T-cell (primary cell): Measurements from ENCODE around the gene CNPPD1. TPM values are rescaled to one million over a fixed set of nuclear protein-coding genes. Genes with fewer than 3 reads are reported as not detected.

ENCODE experiments used
- ATAC-seq, 4 experiments: fragments of 200-7000 bp in 3 of 4; fragments of 150-1000 bp in 1 of 4; cut with Tn5 transposase; replicated peaks in 1 of 4; 1 replicate in 3 of 4; 2 replicates in 1 of 4; pipeline ENCODE4 v1.10.0; 2021; ENCODE audit warnings: moderate library complexity in 3 of 4, mild to moderate bottlenecking in 2 of 4, moderate number of reproducible peaks in 1 of 4
- CTCF ChIA-PET, 2 donors: fragments of 300-600 bp; sonication (Branson Sonifier 250); formaldehyde crosslinking; loops; one replicate each; lab custom pipeline; 2022; ENCODE audit warnings: antibody characterized with exemption in 2 of 2; lab: Charles Lee
- POLR2A ChIA-PET, 2 donors: fragments of 300-600 bp; sonication (Branson Sonifier 250); formaldehyde crosslinking; loops; one replicate each; lab custom pipeline; 2022; ENCODE audit warnings: antibody characterized with exemption in 2 of 2; lab: Charles Lee
- DNase-seq, 35 experiments: peaks; one replicate each; pipeline versions ENCODE4 v3.0.0 to v3.0.0-alpha.2; 2013 to 2023
- H3K27ac ChIP-seq: one replicate; pipeline ENCODE4 v1.5.1; 2013; ENCODE audit warnings: low read length
- H3K27me3 ChIP-seq, 2 experiments: replicated peaks in 1 of 2; 1 replicate in 1 of 2; 2 replicates in 1 of 2; pipeline versions ENCODE4 v1.6.1 to v1.7.0; 2013; ENCODE audit warnings: low read length in 1 of 2, mixed read lengths in 1 of 2; ENCODE audit not compliant: control insufficient read depth in 2 of 2, insufficient read depth in 2 of 2; ENCODE audit errors: extremely low read depth in 1 of 2
- H3K36me3 ChIP-seq, 2 donors: 1 replicate in 1 of 2; 2 replicates in 1 of 2; pipeline versions ENCODE4 v1.6.1 to v1.7.0; 2013; ENCODE audit warnings: low read length in 1 of 2; ENCODE audit not compliant: control insufficient read depth in 2 of 2, insufficient read depth in 1 of 2; ENCODE audit errors: extremely low read depth in 1 of 2
- H3K4me1 ChIP-seq, 2 experiments: 1 replicate in 1 of 2; 2 replicates in 1 of 2; pipeline versions ENCODE4 v1.6.1 to v1.7.0; 2013; ENCODE audit warnings: low read length in 2 of 2, mixed read lengths in 1 of 2; ENCODE audit not compliant: insufficient read depth in 2 of 2, control insufficient read depth in 1 of 2; ENCODE audit errors: extremely low read depth in 1 of 2
- H3K4me3 ChIP-seq, 2 donors: 1 replicate in 1 of 2; 2 replicates in 1 of 2; pipeline versions ENCODE4 v1.5.1 to v1.7.0; 2013; ENCODE audit warnings: mild to moderate bottlenecking in 2 of 2, low read length in 1 of 2, moderate library complexity in 1 of 2; ENCODE audit not compliant: control insufficient read depth in 1 of 2; ENCODE audit errors: extremely low read depth in 1 of 2
- H3K9me3 ChIP-seq: 2 replicates; pipeline ENCODE4 v1.7.0; 2013
- H3K27ac Mint-ChIP-seq, 2 donors: one replicate each; pipeline ENCODE4 v1.8.0; 2020 to 2021; ENCODE audit warnings: mild to moderate bottlenecking in 2 of 2, mixed read lengths in 2 of 2
- H3K27me3 Mint-ChIP-seq, 2 donors: one replicate each; pipeline ENCODE4 v1.8.0; 2021 to 2022; ENCODE audit warnings: mixed read lengths in 2 of 2
- H3K36me3 Mint-ChIP-seq: one replicate; pipeline ENCODE4 v1.8.0; 2021; ENCODE audit warnings: mixed read lengths
- H3K4me1 Mint-ChIP-seq, 3 donors: one replicate each; pipeline ENCODE4 v1.8.0; 2020 to 2022; ENCODE audit warnings: mixed read lengths in 3 of 3, mild to moderate bottlenecking in 1 of 3
- H3K4me3 Mint-ChIP-seq, 3 donors: one replicate each; pipeline ENCODE4 v1.8.0; 2020 to 2022; ENCODE audit warnings: mild to moderate bottlenecking in 3 of 3, mixed read lengths in 3 of 3, moderate library complexity in 3 of 3
- H3K9me3 Mint-ChIP-seq, 3 donors: one replicate each; pipeline ENCODE4 v1.8.0; 2020 to 2022; ENCODE audit warnings: mixed read lengths in 3 of 3
- WGBS: methylation state at CpG from one replicate; pipeline ENCODE4 v1.1.5; 2013; ENCODE audit warnings: missing lambda C conversion rate; ENCODE audit not compliant: insufficient coverage; 5-methylcytosine and 5-hydroxymethylcytosine counted together
- total RNA-seq, 35 experiments: library from RNA in 6 of 35; stranded (reverse) in 6 of 35; fragments of 120-200 nt in 1 of 35; gene quantifications; one replicate each; pipeline versions ENCODE4 v1.2.1 to v1.2.4 and lab custom pipeline; 2013 to 2026

CNPPD1 gene
- total RNA-seq, 5 donors from 2014 or later (not counting 1 experiment from before 2014, with no cell fraction given), result 49.2 to 89.5 (median 83.2) TPM

DNA sequence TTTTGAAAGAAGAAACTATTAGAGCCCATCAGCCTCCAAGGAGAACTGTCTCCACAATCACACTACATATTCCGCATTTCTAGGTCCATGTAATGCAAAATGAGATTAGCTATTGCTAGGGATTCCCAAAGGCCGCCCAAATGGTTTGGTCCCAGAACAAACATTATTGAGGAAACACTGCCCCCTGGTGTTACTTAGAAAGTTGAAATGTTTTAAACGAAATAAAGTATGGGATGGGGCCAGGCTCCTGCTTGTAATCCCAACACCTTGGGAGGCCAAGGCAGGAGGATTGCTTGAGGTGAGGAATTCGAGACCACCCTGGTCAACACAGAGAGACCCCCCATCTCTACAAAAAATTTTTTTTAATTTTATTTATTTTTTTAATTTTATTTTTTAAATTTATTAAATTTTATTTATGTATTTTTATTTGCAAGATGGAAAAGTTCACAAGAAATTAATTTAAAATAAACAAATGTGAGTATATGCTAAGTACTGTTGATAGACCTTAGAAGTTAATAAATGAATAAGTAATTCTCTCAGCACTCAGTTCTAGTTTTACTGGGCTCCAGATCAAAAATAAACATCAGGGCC, 21.6 kb downstream of the CNPPD1 start:
- peak in 14 of 35 experiments; percentile 3 to 84 (median 16) for DNase-seq
- WGBS, result no CpG with 5 or more reads among the region's 4 CpGs
- H3K36me3 Mint-ChIP-seq, result peaks cover 37% of the 10 kb centered on the region
- no peaks in the 10 kb centered on the region for H3K27me3 ChIP-seq
- no peak overlapping the region for H3K4me3 Mint-ChIP-seq
- ATAC-seq, result no peak
- ChIA-PET POLR2A (no interaction called here), CTCF (interaction anchor here (0.5 to 2.2 kb wide), 20 partner anchors 13 to 269 kb away, joined by 3 to 23 read pairs (median 4); partner anchors contain the start of genes CNPPD1 (in 1 of the 2), GLB1L (in 1 of the 2) and STK16 (in 1 of the 2))
- peaks cover 8 to 18% (median 13%) of the 10 kb centered on the region in 3 donors for H3K4me1 Mint-ChIP-seq
- H3K9me3 Mint-ChIP-seq, result no peaks in the 10 kb centered on the region
- H3K9me3 ChIP-seq, result no peaks in the 10 kb centered on the region
- no peak overlapping the region for H3K4me3 ChIP-seq
- peaks cover 4 to 30% of the 10 kb centered on the region in 2 donors for H3K36me3 ChIP-seq
- no peaks in the 10 kb centered on the region for H3K27me3 Mint-ChIP-seq
- peaks cover 4 to 7% of the 10 kb centered on the region in 2 experiments for H3K4me1 ChIP-seq
- H3K27ac ChIP-seq, result no peak overlapping the region
- H3K27ac Mint-ChIP-seq, result no peak overlapping the region

DNA sequence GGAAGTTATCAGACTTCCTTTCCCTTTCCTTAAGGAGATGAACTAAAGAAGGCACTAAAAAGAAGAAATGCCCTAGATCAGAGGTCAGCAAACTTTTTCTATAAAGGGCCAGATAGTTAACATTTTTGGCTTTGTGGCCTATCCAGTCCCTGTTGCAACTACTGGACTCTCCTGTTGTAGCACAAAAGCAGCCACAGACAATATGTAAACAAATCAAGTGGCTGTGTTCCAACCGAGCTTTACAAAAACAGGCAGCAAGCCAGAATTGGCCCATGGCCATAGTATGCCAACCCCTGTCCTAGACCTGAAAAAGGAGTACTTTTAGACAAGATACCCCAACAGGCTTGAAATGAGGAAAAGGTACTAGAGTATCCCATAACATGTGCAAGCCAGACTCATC, 27.1 kb downstream of the CNPPD1 start:
- no peaks in the 10 kb centered on the region for H3K27me3 Mint-ChIP-seq
- 100% methylated on average over 1 of the region's 1 CpG for WGBS
- Histone ChIP-seq H3K4me3 (no peak overlapping the region), H3K27me3 (no peaks in the 10 kb centered on the region), H3K27ac (no peak overlapping the region), H3K36me3 (peaks cover 8 to 52% of the 10 kb centered on the region in 2 donors), H3K9me3 (no peaks in the 10 kb centered on the region), H3K4me1 (no peaks in the 10 kb centered on the region)
- H3K4me3 Mint-ChIP-seq, result no peak overlapping the region
- peaks cover 40% of the 10 kb centered on the region for H3K36me3 Mint-ChIP-seq
- no peak for ATAC-seq
- no peak overlapping the region for H3K27ac Mint-ChIP-seq
- ChIA-PET CTCF (interaction anchor here in 1 of 2 donors (0.7 kb wide), 2 partner anchors 10 to 854 kb away, joined by 4 to 5 read pairs; no protein-coding TSS in a partner anchor), POLR2A (no interaction called here)
- no peak for DNase-seq
- H3K9me3 Mint-ChIP-seq, result no peaks in the 10 kb centered on the region
- H3K4me1 Mint-ChIP-seq, result no peaks in the 10 kb centered on the region

DNA sequence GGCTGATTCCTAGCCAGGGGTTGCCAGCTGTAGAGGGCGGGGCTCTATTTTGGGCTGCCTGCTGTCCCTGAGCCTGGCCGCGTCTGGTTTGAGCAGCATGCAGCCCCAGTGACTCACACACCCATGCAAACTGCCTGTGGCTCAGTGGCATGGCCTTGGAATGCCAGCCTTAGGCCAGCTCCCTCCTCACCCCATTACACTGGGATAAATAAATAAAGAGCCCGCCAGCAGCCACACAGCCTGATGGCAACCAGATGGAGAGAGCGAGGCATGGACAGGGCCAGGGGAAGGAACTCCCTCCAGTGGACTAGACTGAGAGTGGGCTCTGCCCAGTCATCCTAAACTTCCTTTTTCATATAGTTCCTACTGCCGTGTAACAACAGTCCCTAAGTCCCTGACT, 34.4 kb downstream of the CNPPD1 start:
- ChIA-PET CTCF (interaction anchor here in 1 of 2 donors (0.6 to 0.9 kb wide), 2 partner anchors 12 to 208 kb away, joined by 3 to 4 read pairs; no protein-coding TSS in a partner anchor), POLR2A (no interaction called here)

DNA sequence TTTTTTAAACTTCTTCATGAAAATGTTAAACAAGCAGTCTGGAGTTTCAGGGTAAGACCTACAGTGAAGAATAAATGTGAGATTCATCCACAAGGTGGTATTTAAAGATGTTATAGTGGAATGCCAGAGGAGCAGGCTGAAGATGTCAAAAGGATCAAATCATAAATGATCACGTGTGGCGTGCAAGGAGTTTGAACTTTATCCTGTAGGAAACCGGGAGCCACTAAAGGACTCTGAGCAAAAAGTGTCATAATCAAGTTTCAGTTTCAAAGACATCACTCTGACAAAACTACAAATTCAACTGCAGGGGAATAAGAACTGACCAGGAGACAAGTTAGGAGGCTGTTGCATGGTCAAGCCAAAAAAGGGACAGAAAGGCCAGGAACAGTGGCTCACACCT, 36.0 kb downstream of the CNPPD1 start:
- POLR2A ChIA-PET, result no interaction called here

More for the DNA sequence above, 34.4 kb downstream of the CNPPD1 start:
- H3K4me3 ChIP-seq, result no peak overlapping the region
- H3K27me3 ChIP-seq, result no peaks in the 10 kb centered on the region
- no peak for ATAC-seq
- no peak overlapping the region for H3K4me3 Mint-ChIP-seq
- peaks cover 66% of the 10 kb centered on the region for H3K36me3 Mint-ChIP-seq
- H3K9me3 Mint-ChIP-seq, result no peaks in the 10 kb centered on the region
- H3K27ac Mint-ChIP-seq, result no peak overlapping the region
- no peaks in the 10 kb centered on the region for H3K9me3 ChIP-seq
- H3K27ac ChIP-seq, result no peak overlapping the region
- H3K4me1 Mint-ChIP-seq, result no peaks in the 10 kb centered on the region
- H3K27me3 Mint-ChIP-seq, result no peaks in the 10 kb centered on the region
- H3K4me1 ChIP-seq, result no peaks in the 10 kb centered on the region
- no peak for DNase-seq
- WGBS, result no CpG with 5 or more reads among the region's 6 CpGs
- peaks cover 11 to 71% of the 10 kb centered on the region in 2 donors for H3K36me3 ChIP-seq

DNA sequence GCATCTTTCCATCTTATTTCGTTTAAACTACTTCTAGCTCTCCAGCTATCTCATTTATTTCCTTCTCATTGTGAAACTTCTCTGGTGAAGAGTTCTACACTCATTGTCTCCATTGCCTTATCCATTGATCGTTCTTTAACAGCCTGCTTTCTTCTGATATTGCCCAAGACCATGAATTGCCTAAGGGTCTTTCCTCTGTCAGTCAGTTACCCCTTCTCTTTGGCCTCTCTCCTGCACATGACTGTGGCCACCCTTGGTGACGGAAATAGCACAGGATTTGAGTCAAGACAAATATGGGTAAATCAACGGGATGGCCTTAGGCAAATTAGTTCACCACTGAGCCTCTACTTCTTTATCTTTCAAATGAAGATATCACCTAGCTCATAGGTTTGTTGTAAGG, 42.7 kb downstream of the CNPPD1 start:
- WGBS, result 81% methylated on average over 2 of the region's 4 CpGs
- no peaks in the 10 kb centered on the region for H3K9me3 Mint-ChIP-seq
- Histone ChIP-seq H3K9me3 (no peaks in the 10 kb centered on the region), H3K27ac (no peak overlapping the region), H3K4me1 (no peaks in the 10 kb centered on the region), H3K36me3 (peaks cover 0 to 6% of the 10 kb centered on the region in 2 donors), H3K4me3 (no peak overlapping the region), H3K27me3 (no peaks in the 10 kb centered on the region)
- no peaks in the 10 kb centered on the region for H3K4me1 Mint-ChIP-seq
- no peaks in the 10 kb centered on the region for H3K27me3 Mint-ChIP-seq
- no peak overlapping the region for H3K27ac Mint-ChIP-seq
- peaks cover 33% of the 10 kb centered on the region for H3K36me3 Mint-ChIP-seq
- ChIA-PET POLR2A (no interaction called here), CTCF (interaction anchor here in 1 of 2 donors (1.3 kb wide), 1 partner anchor 21 kb away, joined by 3 read pairs; no protein-coding TSS in a partner anchor)
- DNase-seq (no peak), ATAC-seq (no peak)
- no peak overlapping the region for H3K4me3 Mint-ChIP-seq

More for the DNA sequence above, 36.0 kb downstream of the CNPPD1 start:
- Mint-ChIP-seq H3K36me3 (peaks cover 58% of the 10 kb centered on the region), H3K4me1 (no peaks in the 10 kb centered on the region), H3K27ac (no peak overlapping the region), H3K9me3 (no peaks in the 10 kb centered on the region), H3K4me3 (no peak overlapping the region), H3K27me3 (no peaks in the 10 kb centered on the region)
- no CpG with 5 or more reads among the region's 3 CpGs for WGBS
- H3K9me3 ChIP-seq, result no peaks in the 10 kb centered on the region
- no peaks in the 10 kb centered on the region for H3K27me3 ChIP-seq
- H3K36me3 ChIP-seq, result peaks cover 8 to 55% of the 10 kb centered on the region in 2 donors
- H3K27ac ChIP-seq, result no peak overlapping the region
- CTCF ChIA-PET, result interaction anchor here (0.6 to 1.1 kb wide), 2 partner anchors 9 to 285 kb away, joined by 3 to 4 read pairs; no protein-coding TSS in a partner anchor
- no peaks in the 10 kb centered on the region for H3K4me1 ChIP-seq
- no peak for DNase-seq
- no peak overlapping the region for H3K4me3 ChIP-seq
- ATAC-seq, result no peak

DNA sequence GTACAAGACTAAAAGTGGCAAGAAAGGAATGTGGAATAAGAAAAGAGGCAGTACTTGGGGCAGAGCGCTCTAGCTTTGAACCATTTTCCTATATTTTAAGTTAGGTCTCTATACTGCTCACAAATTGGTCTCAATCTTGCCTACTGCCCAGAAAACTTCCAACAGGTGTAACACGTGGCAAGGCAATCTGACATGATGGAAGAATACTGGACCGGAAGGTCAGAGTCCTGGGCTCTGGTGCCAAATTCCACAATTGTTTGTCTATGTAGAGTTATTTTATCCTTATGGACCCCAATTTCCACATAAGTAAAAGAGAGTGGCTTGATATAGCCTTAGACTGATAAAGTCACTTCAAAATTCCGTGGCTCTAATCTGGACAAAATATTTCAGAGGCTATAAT, 45.0 kb downstream of the CNPPD1 start:
- peaks cover 26% of the 10 kb centered on the region for H3K36me3 Mint-ChIP-seq
- ATAC-seq (no peak), DNase-seq (no peak)
- H3K9me3 Mint-ChIP-seq, result no peaks in the 10 kb centered on the region
- no peak overlapping the region for H3K4me3 Mint-ChIP-seq
- H3K9me3 ChIP-seq, result no peaks in the 10 kb centered on the region
- no peaks in the 10 kb centered on the region for H3K27me3 ChIP-seq
- POLR2A ChIA-PET, result no interaction called here
- 100% methylated on average over 1 of the region's 4 CpGs for WGBS
- H3K4me3 ChIP-seq, result no peak overlapping the region
- no peak overlapping the region for H3K27ac ChIP-seq
- H3K4me1 Mint-ChIP-seq, result peaks cover 3 to 6% (median 3%) of the 10 kb centered on the region in 3 donors
- no peaks in the 10 kb centered on the region for H3K36me3 ChIP-seq
- H3K27me3 Mint-ChIP-seq, result no peaks in the 10 kb centered on the region
- no peak overlapping the region for H3K27ac Mint-ChIP-seq
- no peaks in the 10 kb centered on the region for H3K4me1 ChIP-seq
- CTCF ChIA-PET, result interaction anchor here (0.5 to 1.0 kb wide), 3 partner anchors 12 to 104 kb away, joined by 3 to 4 read pairs (median 3); no protein-coding TSS in a partner anchor
